Upper lobe of left lung (tissue), 4 donors: ENCODE measurements around the gene GALNT18.

Source experiments
- EP300 ChIP-seq, 4 donors: sonication (generic); formaldehyde crosslinking; IDR thresholded peaks; one replicate each; pipeline ENCODE4 v1.5.1; 2017; ENCODE audit warnings: antibody characterized with exemption in 4 of 4, control low read depth in 2 of 4
- POLR2A ChIP-seq, 4 donors: fragments of 450-650 bp; IDR thresholded peaks; one replicate each; pipeline ENCODE4 v1.5.1; 2016 to 2017; ENCODE audit warnings: antibody characterized with exemption in 4 of 4, mild to moderate bottlenecking in 2 of 4
- POLR2AphosphoS5 ChIP-seq, 2 donors: sonication (generic); formaldehyde crosslinking; IDR thresholded peaks; one replicate each; pipeline ENCODE4 v1.5.1; 2017; ENCODE audit warnings: antibody characterized with exemption in 2 of 2
- TF ChIP-seq, protein P1 (sequence below), 6 experiments: fragments of 450-650 bp in 4 of 6; fragments of 200-600 bp in 2 of 6; sonication (generic) in 2 of 6; IDR thresholded peaks; one replicate each; pipeline ENCODE4 v1.5.1; 2016 to 2019; ENCODE audit warnings: antibody characterized with exemption in 6 of 6

DNA sequence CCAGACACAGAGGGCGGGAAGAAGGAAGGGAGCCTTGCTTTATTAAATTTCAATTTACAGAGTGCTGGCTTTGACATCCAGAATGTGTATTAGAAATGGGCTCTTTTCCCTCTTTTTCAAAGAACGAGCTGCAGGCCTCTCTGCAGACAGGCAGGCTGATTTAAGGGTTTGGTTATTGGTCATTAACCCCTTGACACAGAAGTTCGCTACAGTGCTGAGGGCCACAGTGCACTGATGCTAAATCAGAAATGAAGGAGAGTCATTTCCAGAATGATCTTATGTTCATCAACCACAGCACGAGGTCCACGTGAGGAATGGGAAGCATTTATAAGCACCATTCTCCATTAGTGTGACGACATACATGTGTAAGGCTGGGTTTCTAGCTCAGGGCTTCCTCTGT is 320.6 kb downstream of the GALNT18 start:
- TF ChIP-seq POLR2A (IDR thresholded peaks at IDR 0.05): no peak
- TF ChIP-seq POLR2AphosphoS5 (IDR thresholded peaks at IDR 0.05): no peak
- TF ChIP-seq, protein P1, sequence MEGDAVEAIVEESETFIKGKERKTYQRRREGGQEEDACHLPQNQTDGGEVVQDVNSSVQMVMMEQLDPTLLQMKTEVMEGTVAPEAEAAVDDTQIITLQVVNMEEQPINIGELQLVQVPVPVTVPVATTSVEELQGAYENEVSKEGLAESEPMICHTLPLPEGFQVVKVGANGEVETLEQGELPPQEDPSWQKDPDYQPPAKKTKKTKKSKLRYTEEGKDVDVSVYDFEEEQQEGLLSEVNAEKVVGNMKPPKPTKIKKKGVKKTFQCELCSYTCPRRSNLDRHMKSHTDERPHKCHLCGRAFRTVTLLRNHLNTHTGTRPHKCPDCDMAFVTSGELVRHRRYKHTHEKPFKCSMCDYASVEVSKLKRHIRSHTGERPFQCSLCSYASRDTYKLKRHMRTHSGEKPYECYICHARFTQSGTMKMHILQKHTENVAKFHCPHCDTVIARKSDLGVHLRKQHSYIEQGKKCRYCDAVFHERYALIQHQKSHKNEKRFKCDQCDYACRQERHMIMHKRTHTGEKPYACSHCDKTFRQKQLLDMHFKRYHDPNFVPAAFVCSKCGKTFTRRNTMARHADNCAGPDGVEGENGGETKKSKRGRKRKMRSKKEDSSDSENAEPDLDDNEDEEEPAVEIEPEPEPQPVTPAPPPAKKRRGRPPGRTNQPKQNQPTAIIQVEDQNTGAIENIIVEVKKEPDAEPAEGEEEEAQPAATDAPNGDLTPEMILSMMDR (IDR thresholded peaks at IDR 0.05): no peak
- no peak for TF ChIP-seq EP300 (IDR thresholded peaks at IDR 0.05)
